ENCODE data around the gene EVI5.

Gene EVI5

GRCh38 chr1:92803140-92803887, 18.4 kb upstream of the EVI5 start:
- H3K9me3 ChIP-seq (ENCODE audit: low read depth, low read length) = no peaks in the 10 kb centered on the region
- no peak overlapping the region for H3K27ac ChIP-seq
- TF ChIP-seq FOXP2 (optimal IDR thresholded peaks at IDR 0.05; ENCODE audit: control extremely low read depth, extremely low read length, insufficient read depth) (no peak), EZH2 (IDR thresholded peaks at IDR 0.05) (no peak), POLR2AphosphoS5 (IDR thresholded peaks at IDR 0.05; ENCODE audit: borderline replicate concordance, low read depth, low read length) (no peak)

GRCh38 chr1:92797961-92798360, 13.1 kb upstream of the EVI5 start:
- H3K4me3 ChIP-seq = no peak overlapping the region
- TF ChIP-seq EZH2 (IDR thresholded peaks at IDR 0.05) = no peak
- no peak for TF ChIP-seq POLR2AphosphoS5 (IDR thresholded peaks at IDR 0.05; ENCODE audit: borderline replicate concordance, low read depth, low read length)
- TF ChIP-seq FOXP2 (optimal IDR thresholded peaks at IDR 0.05; ENCODE audit: control extremely low read depth, extremely low read length, insufficient read depth) = no peak
- no peak overlapping the region for H3K9ac ChIP-seq (ENCODE audit: insufficient read length)
- DNase-seq (ENCODE audit: low read depth, low spot score) = no peak
- no peaks in the 10 kb centered on the region for H3K36me3 ChIP-seq (ENCODE audit: insufficient read depth, low read length)
- no peak overlapping the region for H3K27ac ChIP-seq
- no peaks in the 10 kb centered on the region for H3K9me3 ChIP-seq (ENCODE audit: low read depth, low read length)

More at GRCh38 chr1:92803140-92803887, 18.4 kb upstream of the EVI5 start:
- no peaks in the 10 kb centered on the region for H3K36me3 ChIP-seq (ENCODE audit: insufficient read depth, low read length)
- no peak overlapping the region for H3K4me3 ChIP-seq
- no peak for DNase-seq (ENCODE audit: low read depth, low spot score)
- H3K9ac ChIP-seq (ENCODE audit: insufficient read length) = no peak overlapping the region

GRCh38 chr1:92797297-92797696, 12.4 kb upstream of the EVI5 start:
- Histone ChIP-seq H3K27ac (no peak overlapping the region), H3K36me3 (ENCODE audit: insufficient read depth, low read length) (no peaks in the 10 kb centered on the region), H3K4me3 (no peak overlapping the region), H3K9me3 (ENCODE audit: low read depth, low read length) (no peaks in the 10 kb centered on the region), H3K9ac (ENCODE audit: insufficient read length) (no peak overlapping the region)
- TF ChIP-seq EZH2 (IDR thresholded peaks at IDR 0.05) = no peak
- no peak for TF ChIP-seq FOXP2 (optimal IDR thresholded peaks at IDR 0.05; ENCODE audit: control extremely low read depth, extremely low read length, insufficient read depth)
- TF ChIP-seq POLR2AphosphoS5 (IDR thresholded peaks at IDR 0.05; ENCODE audit: borderline replicate concordance, low read depth, low read length) = no peak
- no peak for DNase-seq (ENCODE audit: low read depth, low spot score)

- no peak for TF ChIP-seq POLR2AphosphoS5 (IDR thresholded peaks at IDR 0.05; ENCODE audit: borderline replicate concordance, low read depth, low read length)
- no peak for TF ChIP-seq EZH2 (IDR thresholded peaks at IDR 0.05)
- no peak for TF ChIP-seq FOXP2 (optimal IDR thresholded peaks at IDR 0.05; ENCODE audit: control extremely low read depth, extremely low read length, insufficient read depth)
- no peaks in the 10 kb centered on the region for H3K9me3 ChIP-seq (ENCODE audit: low read depth, low read length)
- DNase-seq (ENCODE audit: low read depth, low spot score) = no peak
- H3K4me3 ChIP-seq = no peak overlapping the region
- H3K27ac ChIP-seq = no peak overlapping the region
- H3K9ac ChIP-seq (ENCODE audit: insufficient read length) = no peak overlapping the region
- no peaks in the 10 kb centered on the region for H3K36me3 ChIP-seq (ENCODE audit: insufficient read depth, low read length)
Measured at GRCh38 chr1:92795166-92795565, 10.3 kb upstream of the EVI5 start.

GRCh38 chr1:92792340-92792782, 7.5 kb upstream of the EVI5 start:
- H3K27ac ChIP-seq = no peak overlapping the region
- H3K4me3 ChIP-seq = no peak overlapping the region
- H3K9ac ChIP-seq (ENCODE audit: insufficient read length) = no peak overlapping the region
- H3K36me3 ChIP-seq (ENCODE audit: insufficient read depth, low read length) = no peaks in the 10 kb centered on the region
- TF ChIP-seq EZH2 (IDR thresholded peaks at IDR 0.05) = no peak
- no peak for DNase-seq (ENCODE audit: low read depth, low spot score)
- no peaks in the 10 kb centered on the region for H3K9me3 ChIP-seq (ENCODE audit: low read depth, low read length)

GRCh38 chr1:92791487-92792066, 6.7 kb upstream of the EVI5 start:
- no peak for DNase-seq (ENCODE audit: low read depth, low spot score)

GRCh38 chr1:92790867-92791266, 6.0 kb upstream of the EVI5 start:
- Histone ChIP-seq H3K27ac (no peak overlapping the region), H3K9me3 (ENCODE audit: low read depth, low read length) (no peaks in the 10 kb centered on the region), H3K9ac (ENCODE audit: insufficient read length) (no peak overlapping the region), H3K36me3 (ENCODE audit: insufficient read depth, low read length) (no peaks in the 10 kb centered on the region), H3K4me3 (no peak overlapping the region)
- TF ChIP-seq FOXP2 (optimal IDR thresholded peaks at IDR 0.05; ENCODE audit: control extremely low read depth, extremely low read length, insufficient read depth) = no peak
- TF ChIP-seq POLR2AphosphoS5 (IDR thresholded peaks at IDR 0.05; ENCODE audit: borderline replicate concordance, low read depth, low read length) = no peak
- no peak for TF ChIP-seq EZH2 (IDR thresholded peaks at IDR 0.05)
- DNase-seq (ENCODE audit: low read depth, low spot score) = no peak

More at GRCh38 chr1:92791487-92792066, 6.7 kb upstream of the EVI5 start:
- TF ChIP-seq POLR2AphosphoS5 (IDR thresholded peaks at IDR 0.05; ENCODE audit: borderline replicate concordance, low read depth, low read length) (no peak), FOXP2 (optimal IDR thresholded peaks at IDR 0.05; ENCODE audit: control extremely low read depth, extremely low read length, insufficient read depth) (no peak), EZH2 (IDR thresholded peaks at IDR 0.05) (no peak)
- Histone ChIP-seq H3K4me3 (peak overlapping the region; percentile 51), H3K9ac (ENCODE audit: insufficient read length) (peak overlapping the region; percentile 20), H3K9me3 (ENCODE audit: low read depth, low read length) (no peaks in the 10 kb centered on the region), H3K27ac (no peak overlapping the region), H3K36me3 (ENCODE audit: insufficient read depth, low read length) (no peaks in the 10 kb centered on the region)

- H3K9ac ChIP-seq (ENCODE audit: insufficient read length) = no peak overlapping the region
- TF ChIP-seq POLR2AphosphoS5 (IDR thresholded peaks at IDR 0.05; ENCODE audit: borderline replicate concordance, low read depth, low read length) (no peak), FOXP2 (optimal IDR thresholded peaks at IDR 0.05; ENCODE audit: control extremely low read depth, extremely low read length, insufficient read depth) (no peak)
- H3K36me3 ChIP-seq (ENCODE audit: insufficient read depth, low read length) = no peaks in the 10 kb centered on the region
- H3K9me3 ChIP-seq (ENCODE audit: low read depth, low read length) = no peaks in the 10 kb centered on the region
- DNase-seq (ENCODE audit: low read depth, low spot score) = no peak
- no peak overlapping the region for H3K27ac ChIP-seq
- no peak overlapping the region for H3K4me3 ChIP-seq
Measured at GRCh38 chr1:92790081-92790480, 5.2 kb upstream of the EVI5 start.
